GM12878 (cell line): Measurements from ENCODE around the gene GCA. TPM values are rescaled to one million over a fixed set of nuclear protein-coding genes. Genes with fewer than 3 reads are reported as not detected.

Experiments
- ATAC-seq: fragments of 200-7000 bp; cut with Tn5 transposase; 3 replicates; pipeline ENCODE4 v1.9.1; 2020; ENCODE audit warnings: mild to moderate bottlenecking, moderate library complexity
- BruUV-seq: library from RNA; stranded (reverse); fragments of 400-500 nt; replicated peaks from 2 replicates; lab custom pipeline; 2021; lab: Mats Ljungman, UMichigan
- CTCF ChIA-PET: fragments of 300-600 bp; sonication (Branson Sonifier 250); formaldehyde crosslinking; extraction: SDS; loops from one replicate; lab custom pipeline; 2021; ENCODE audit warnings: inconsistent platforms; lab: Yijun Ruan, JAX
- POLR2A ChIA-PET: fragments of 350-600 bp; formaldehyde crosslinking; extraction: SDS; loops from one replicate; lab custom pipeline; 2021; ENCODE audit warnings: inconsistent platforms; lab: Charles Lee
- RAD21 ChIA-PET: fragments of 300-600 bp; sonication (Branson Sonifier 250); formaldehyde crosslinking; loops from one replicate; lab custom pipeline; 2023; ENCODE audit warnings: antibody characterized with exemption; ENCODE audit not compliant: unreplicated experiment; lab: Charles Lee
- SMC1A ChIA-PET: fragments of 300-600 bp; sonication (Branson Sonifier 250); formaldehyde crosslinking; loops from one replicate; lab custom pipeline; 2023; ENCODE audit not compliant: unreplicated experiment, uncharacterized antibody; lab: Charles Lee
- DNase-seq: peaks from one replicate; pipeline ENCODE4 v3.0.0-alpha.2; 2011; ENCODE audit warnings: low read depth, low spot score
- FAIRE-seq: peaks from 3 replicates; lab custom pipeline; 2011; peaks lifted over from hg19 to GRCh38; lab: Jason Lieb, UNC
- H2AFZ ChIP-seq: 2 replicates; pipeline ENCODE4 v1.6.0; 2011; ENCODE audit warnings: low read depth, low read length, control low read depth; ENCODE audit not compliant: control insufficient read depth
- H3K27ac ChIP-seq: 2 replicates; pipeline ENCODE4 v1.5.1; 2011; ENCODE audit warnings: control low read depth; ENCODE audit not compliant: control insufficient read depth, insufficient read depth
- H3K27me3 ChIP-seq, 2 experiments: replicated peaks in 1 of 2; 2 replicates each; pipeline versions ENCODE4 v1.6.0 to v1.6.1; 2011; ENCODE audit warnings: low read length in 1 of 2; ENCODE audit not compliant: control insufficient read depth in 2 of 2, insufficient read depth in 2 of 2
- H3K36me3 ChIP-seq, 2 experiments: 2 replicates each; pipeline ENCODE4 v1.5.1; 2011; ENCODE audit warnings: low read length in 1 of 2; ENCODE audit not compliant: control insufficient read depth in 2 of 2, insufficient read depth in 2 of 2
- H3K4me1 ChIP-seq: 2 replicates; pipeline ENCODE4 v1.6.1; 2011; ENCODE audit warnings: mild to moderate bottlenecking, low read length, moderate library complexity, mixed read lengths; ENCODE audit not compliant: control insufficient read depth, insufficient read depth
- H3K4me2 ChIP-seq: 2 replicates; pipeline ENCODE4 v1.6.0; 2011; ENCODE audit warnings: control low read depth; ENCODE audit not compliant: control insufficient read depth, insufficient read depth
- H3K4me3 ChIP-seq: fragments of 200-600 bp; sonication (generic); 2 replicates; pipeline ENCODE4 v1.5.1; 2016
- H3K79me2 ChIP-seq: 2 replicates; pipeline ENCODE4 v1.6.0; 2011; ENCODE audit warnings: low read length; ENCODE audit not compliant: control insufficient read depth, insufficient read depth
- H3K9ac ChIP-seq: 2 replicates; pipeline ENCODE4 v1.8.0; 2011; ENCODE audit warnings: low read length, control low read depth, mixed read lengths; ENCODE audit not compliant: control insufficient read depth, insufficient read depth
- H3K9me3 ChIP-seq: replicated peaks from 3 replicates; pipeline ENCODE4 v1.5.1; 2011; ENCODE audit warnings: mild to moderate bottlenecking, low read length; ENCODE audit not compliant: control insufficient read depth, insufficient read depth
- H4K20me1 ChIP-seq: 2 replicates; pipeline ENCODE4 v1.6.0; 2011; ENCODE audit not compliant: control insufficient read depth, insufficient read depth
- KDM1A ChIP-seq: fragments of 200-600 bp; sonication (generic); IDR thresholded peaks from 2 replicates; pipeline ENCODE4 v1.6.1; 2016; ENCODE audit warnings: borderline replicate concordance
- NR2C2 ChIP-seq: IDR thresholded peaks from 2 replicates; pipeline ENCODE4 v1.6.1; 2011; ENCODE audit warnings: borderline replicate concordance, low read depth; ENCODE audit not compliant: control insufficient read depth, insufficient read length
- NR2F1 ChIP-seq: fragments of 450-650 bp; conservative IDR thresholded peaks from 2 replicates; pipeline ENCODE4 v1.6.1; 2017; ENCODE audit warnings: mild to moderate bottlenecking
- POU2F2 ChIP-seq: IDR thresholded peaks from 3 replicates; pipeline ENCODE4 v1.6.1; 2011; ENCODE audit warnings: low read depth, mild to moderate bottlenecking, low read length, borderline replicate concordance
- SPI1 ChIP-seq: IDR thresholded peaks from 2 replicates; pipeline ENCODE4 v1.6.1; 2011; ENCODE audit warnings: low read depth, mild to moderate bottlenecking, low read length, moderate library complexity, borderline replicate concordance; ENCODE audit not compliant: insufficient read depth
- SRF ChIP-seq, 2 experiments: IDR thresholded peaks; 2 replicates each; pipeline ENCODE4 v1.6.1; 2011; ENCODE audit warnings: low read depth in 2 of 2, low read length in 2 of 2, mild to moderate bottlenecking in 1 of 2, moderate library complexity in 1 of 2
- TARDBP ChIP-seq: IDR thresholded peaks from 2 replicates; pipeline ENCODE4 v1.6.1; 2016; ENCODE audit warnings: borderline replicate concordance
- TBL1XR1 ChIP-seq: IDR thresholded peaks from 2 replicates; pipeline ENCODE4 v1.6.1; 2012; ENCODE audit warnings: low read depth, low read length, improper control_type of control experiment
- WGBS: methylation state at CpG from one replicate; pipeline ENCODE4 v1.1.6; 2016; ENCODE audit warnings: low lambda C conversion rate; ENCODE audit not compliant: insufficient replicate concordance, insufficient coverage; ENCODE audit errors: missing lambda C conversion rate; 5-methylcytosine and 5-hydroxymethylcytosine counted together
- in situ Hi-C: fragments of 300-500 bp; cut with MboI; formaldehyde crosslinking; loops from 9 replicates; pipeline ENCODE4 v1.14.3; 2018; ENCODE audit warnings: mixed read lengths
- intact Hi-C: fragments of 100-400 bp; cut with micrococcal nuclease; formaldehyde crosslinking; loops from one replicate; pipeline ENCODE4 v1.14.2; 2022; ENCODE audit not compliant: unreplicated experiment
- polyA plus RNA-seq, 11 experiments: library from polyadenylated mRNA; depleted of rRNA in 4 of 11; unstranded in 6 of 11; stranded (reverse) in 5 of 11; fragments of >200 nt; fragmentation: Nextera tagmentation in 4 of 11; fragmentation: Illumina TruSeq in 1 of 11; extraction: Ambion mirVana in 4 of 11; extraction: Trizol in 1 of 11; gene quantifications; 1 replicate in 1 of 11; 2 replicates in 10 of 11; pipeline versions ENCODE4 v1.2.1 to v1.2.3, GENCODE V29; 2011 to 2016; ENCODE audit warnings: inconsistent platforms in 2 of 11, missing spikeins in 2 of 11, low read depth in 1 of 11
- total RNA-seq, 4 experiments: library from RNA; depleted of rRNA in 3 of 4; stranded (reverse); fragments of >200 nt in 3 of 4; fragmentation: Illumina TruSeq in 1 of 4; extraction: Trizol in 1 of 4; gene quantifications; 2 replicates each; pipeline versions ENCODE4 v1.2.1 to v1.2.3, GENCODE V29; 2013 to 2021
- TF ChIP-seq, protein P1 (sequence below): fragments of 450-650 bp; IDR thresholded peaks from 2 replicates; pipeline ENCODE4 v1.6.1; 2016; ENCODE audit warnings: mild to moderate bottlenecking, moderate library complexity, borderline replicate concordance
- TF ChIP-seq, protein P2 (sequence below): IDR thresholded peaks from 2 replicates; pipeline ENCODE4 v1.6.1; 2011; ENCODE audit warnings: low read depth, mild to moderate bottlenecking, low read length, moderate library complexity, borderline replicate concordance; ENCODE audit errors: extremely low read depth
- TF ChIP-seq, protein P3 (sequence below): fragments of 450-650 bp; formaldehyde crosslinking; IDR thresholded peaks from 2 replicates; pipeline ENCODE4 v1.5.0; 2022; ENCODE audit warnings: mild to moderate bottlenecking, missing genetic modification characterization

The GCA gene
- total and polyA plus RNA-seq, 10 of the 15 experiments (the other 5 are each of a cell fraction or from before 2014, with no cell fraction given) = 20.6 to 81.9 (median 32.0) TPM

DNA sequence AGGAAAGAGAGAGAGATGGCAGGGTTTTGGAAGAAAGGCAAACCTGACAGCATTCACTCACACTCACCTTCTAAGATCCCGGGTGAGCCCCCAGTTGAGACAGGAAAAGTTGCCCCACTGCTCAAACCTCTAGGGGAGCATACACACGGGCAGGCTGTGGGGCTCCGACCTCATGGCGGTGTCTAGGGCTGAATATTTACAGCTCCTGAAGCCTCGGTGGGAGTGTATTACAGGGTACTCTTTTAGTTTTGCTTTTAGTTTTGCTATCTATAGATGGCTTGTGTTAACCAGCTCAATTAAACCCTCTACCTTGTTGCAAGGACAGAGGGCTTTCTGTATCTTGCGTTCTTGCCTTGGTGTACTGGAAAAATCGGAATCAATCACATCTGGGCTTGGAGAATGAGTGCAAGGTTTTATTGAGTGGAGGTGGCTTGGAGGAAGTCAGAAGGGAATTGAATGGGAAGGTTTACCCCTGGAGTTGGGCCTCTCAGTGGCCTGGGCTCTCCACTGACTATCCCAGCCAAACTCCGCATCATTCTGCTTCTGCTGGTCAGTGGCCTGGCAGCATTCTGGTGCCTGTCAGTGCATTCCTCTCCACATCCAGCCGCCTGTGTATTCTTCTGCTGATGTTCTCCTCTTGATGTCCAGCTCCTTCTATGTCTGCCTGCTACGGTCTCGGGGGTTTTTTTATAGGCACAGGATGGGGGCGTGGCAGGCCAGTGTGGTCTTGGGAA, 15.3 kb upstream of the GCA start:
- H3K27ac ChIP-seq = 0 out of 2 replicates have a peak overlapping the region, but pooled peaks have one; percentile 18
- FAIRE-seq = no peak
- in situ Hi-C loops (no loop called here), intact Hi-C loops (no loop called here)
- RAD21 ChIA-PET = interaction anchor here (0.6 to 2.6 kb wide), 9 partner anchors 10 to 310 kb away, joined by 3 to 11 read pairs (median 5); partner anchors contain the start of gene IFIH1
- POLR2A ChIA-PET = interaction anchor here (0.6 to 2.0 kb wide), 7 partner anchors 8 to 1244 kb away, joined by 3 to 9 read pairs (median 4); partner anchors contain the start of genes GCA and IFIH1
- peak overlapping the region; percentile 44 for H3K4me2 ChIP-seq
- no peaks in the 10 kb centered on the region for H4K20me1 ChIP-seq
- H3K9ac ChIP-seq = no peak overlapping the region
- peak overlapping the region; percentile 78 for H2AFZ ChIP-seq
- no peak for DNase-seq
- peak overlapping the region; percentile 5; the same call in 1 of the 2 replicates for H3K4me3 ChIP-seq
- TF ChIP-seq, protein P1, sequence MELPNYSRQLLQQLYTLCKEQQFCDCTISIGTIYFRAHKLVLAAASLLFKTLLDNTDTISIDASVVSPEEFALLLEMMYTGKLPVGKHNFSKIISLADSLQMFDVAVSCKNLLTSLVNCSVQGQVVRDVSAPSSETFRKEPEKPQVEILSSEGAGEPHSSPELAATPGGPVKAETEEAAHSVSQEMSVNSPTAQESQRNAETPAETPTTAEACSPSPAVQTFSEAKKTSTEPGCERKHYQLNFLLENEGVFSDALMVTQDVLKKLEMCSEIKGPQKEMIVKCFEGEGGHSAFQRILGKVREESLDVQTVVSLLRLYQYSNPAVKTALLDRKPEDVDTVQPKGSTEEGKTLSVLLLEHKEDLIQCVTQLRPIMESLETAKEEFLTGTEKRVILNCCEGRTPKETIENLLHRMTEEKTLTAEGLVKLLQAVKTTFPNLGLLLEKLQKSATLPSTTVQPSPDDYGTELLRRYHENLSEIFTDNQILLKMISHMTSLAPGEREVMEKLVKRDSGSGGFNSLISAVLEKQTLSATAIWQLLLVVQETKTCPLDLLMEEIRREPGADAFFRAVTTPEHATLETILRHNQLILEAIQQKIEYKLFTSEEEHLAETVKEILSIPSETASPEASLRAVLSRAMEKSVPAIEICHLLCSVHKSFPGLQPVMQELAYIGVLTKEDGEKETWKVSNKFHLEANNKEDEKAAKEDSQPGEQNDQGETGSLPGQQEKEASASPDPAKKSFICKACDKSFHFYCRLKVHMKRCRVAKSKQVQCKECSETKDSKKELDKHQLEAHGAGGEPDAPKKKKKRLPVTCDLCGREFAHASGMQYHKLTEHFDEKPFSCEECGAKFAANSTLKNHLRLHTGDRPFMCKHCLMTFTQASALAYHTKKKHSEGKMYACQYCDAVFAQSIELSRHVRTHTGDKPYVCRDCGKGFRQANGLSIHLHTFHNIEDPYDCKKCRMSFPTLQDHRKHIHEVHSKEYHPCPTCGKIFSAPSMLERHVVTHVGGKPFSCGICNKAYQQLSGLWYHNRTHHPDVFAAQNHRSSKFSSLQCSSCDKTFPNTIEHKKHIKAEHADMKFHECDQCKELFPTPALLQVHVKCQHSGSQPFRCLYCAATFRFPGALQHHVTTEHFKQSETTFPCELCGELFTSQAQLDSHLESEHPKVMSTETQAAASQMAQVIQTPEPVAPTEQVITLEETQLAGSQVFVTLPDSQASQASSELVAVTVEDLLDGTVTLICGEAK = peak; percentile 29; the same call in 1 of the 2 replicates
- TF ChIP-seq, protein P2, sequence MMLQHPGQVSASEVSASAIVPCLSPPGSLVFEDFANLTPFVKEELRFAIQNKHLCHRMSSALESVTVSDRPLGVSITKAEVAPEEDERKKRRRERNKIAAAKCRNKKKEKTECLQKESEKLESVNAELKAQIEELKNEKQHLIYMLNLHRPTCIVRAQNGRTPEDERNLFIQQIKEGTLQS = no peak
- TF ChIP-seq NR2F1 = no peak
- TF ChIP-seq KDM1A = no peak
- TF ChIP-seq TARDBP = no peak
- TF ChIP-seq NR2C2 = no peak
- no peak for TF ChIP-seq TBL1XR1
- no peak for TF ChIP-seq POU2F2
- TF ChIP-seq SPI1 = no peak
- TF ChIP-seq SRF (IDR thresholded peaks at IDR 0.05; ENCODE audit: low read depth in 2 of 2, low read length in 2 of 2) = no peak
- TF ChIP-seq, protein P3, sequence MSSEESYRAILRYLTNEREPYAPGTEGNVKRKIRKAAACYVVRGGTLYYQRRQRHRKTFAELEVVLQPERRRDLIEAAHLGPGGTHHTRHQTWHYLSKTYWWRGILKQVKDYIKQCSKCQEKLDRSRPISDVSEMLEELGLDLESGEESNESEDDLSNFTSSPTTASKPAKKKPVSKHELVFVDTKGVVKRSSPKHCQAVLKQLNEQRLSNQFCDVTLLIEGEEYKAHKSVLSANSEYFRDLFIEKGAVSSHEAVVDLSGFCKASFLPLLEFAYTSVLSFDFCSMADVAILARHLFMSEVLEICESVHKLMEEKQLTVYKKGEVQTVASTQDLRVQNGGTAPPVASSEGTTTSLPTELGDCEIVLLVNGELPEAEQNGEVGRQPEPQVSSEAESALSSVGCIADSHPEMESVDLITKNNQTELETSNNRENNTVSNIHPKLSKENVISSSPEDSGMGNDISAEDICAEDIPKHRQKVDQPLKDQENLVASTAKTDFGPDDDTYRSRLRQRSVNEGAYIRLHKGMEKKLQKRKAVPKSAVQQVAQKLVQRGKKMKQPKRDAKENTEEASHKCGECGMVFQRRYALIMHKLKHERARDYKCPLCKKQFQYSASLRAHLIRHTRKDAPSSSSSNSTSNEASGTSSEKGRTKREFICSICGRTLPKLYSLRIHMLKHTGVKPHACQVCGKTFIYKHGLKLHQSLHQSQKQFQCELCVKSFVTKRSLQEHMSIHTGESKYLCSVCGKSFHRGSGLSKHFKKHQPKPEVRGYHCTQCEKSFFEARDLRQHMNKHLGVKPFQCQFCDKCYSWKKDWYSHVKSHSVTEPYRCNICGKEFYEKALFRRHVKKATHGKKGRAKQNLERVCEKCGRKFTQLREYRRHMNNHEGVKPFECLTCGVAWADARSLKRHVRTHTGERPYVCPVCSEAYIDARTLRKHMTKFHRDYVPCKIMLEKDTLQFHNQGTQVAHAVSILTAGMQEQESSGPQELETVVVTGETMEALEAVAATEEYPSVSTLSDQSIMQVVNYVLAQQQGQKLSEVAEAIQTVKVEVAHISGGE (CRISPR knock-in tag) = peak; percentile 76
- no peaks in the 10 kb centered on the region for H3K27me3 ChIP-seq
- CTCF ChIA-PET = interaction anchor here (0.8 to 3.0 kb wide), 13 partner anchors 9 to 176 kb away, joined by 3 to 17 read pairs (median 6); partner anchors contain the start of genes GCG and IFIH1
- H3K79me2 ChIP-seq = peaks cover 6% of the 10 kb centered on the region
- H3K9me3 ChIP-seq = peaks cover 2% of the 10 kb centered on the region; the same call in 2 of the 3 replicates
- H3K36me3 ChIP-seq = no peaks in the 10 kb centered on the region; a peak in 1 of 4 replicates
- peak; percentile 91 for ATAC-seq
- SMC1A ChIA-PET = interaction anchor here (0.6 to 2.3 kb wide), 11 partner anchors 10 to 466 kb away, joined by 3 to 11 read pairs (median 4); partner anchors contain the start of gene IFIH1
- H3K4me1 ChIP-seq = no peaks in the 10 kb centered on the region
- BruUV-seq = no TSS peak
- 88% methylated on average over 12 of the region's 12 CpGs for WGBS
